Gastroesophageal sphincter (tissue), 4 donors: ENCODE results near the gene COA3. TPM values are rescaled to one million over a fixed set of nuclear protein-coding genes. Genes with fewer than 3 reads are reported as not detected.

Source experiments
- ATAC-seq: fragments of 150-250 bp; one replicate; pipeline ENCODE4 v1.9.1; 2016; ENCODE audit warnings: mild to moderate bottlenecking, moderate library complexity
- H3K27ac ChIP-seq, 4 donors: fragments of 200-600 bp; sonication (generic) in 3 of 4; 1 replicate in 3 of 4; 2 replicates in 1 of 4; pipeline ENCODE4 v1.5.1; 2016 to 2019
- H3K27me3 ChIP-seq: fragments of 200-600 bp; sonication (generic); one replicate; pipeline ENCODE4 v1.5.1; 2019
- H3K36me3 ChIP-seq, 2 donors: fragments of 200-600 bp; sonication (generic); one replicate each; pipeline ENCODE4 v1.5.1; 2019; ENCODE audit warnings: control low read depth in 1 of 2
- H3K4me1 ChIP-seq, 3 donors: fragments of 200-600 bp; sonication (generic); 1 replicate in 2 of 3; 2 replicates in 1 of 3; pipeline ENCODE4 v1.5.1; 2016 to 2019; ENCODE audit warnings: control low read depth in 2 of 3
- H3K4me3 ChIP-seq, 2 donors: fragments of 200-600 bp; sonication (generic); one replicate each; pipeline ENCODE4 v1.5.1; 2019; ENCODE audit warnings: mild to moderate bottlenecking in 1 of 2, moderate library complexity in 1 of 2
- H3K9me3 ChIP-seq, 3 donors: fragments of 200-600 bp; sonication (generic); one replicate each; pipeline ENCODE4 v1.5.1; 2017 to 2019; ENCODE audit warnings: control low read depth in 2 of 3
- CTCF ChIP-seq, 4 experiments: fragments of 200-600 bp in 2 of 4; fragments of 450-650 bp in 2 of 4; sonication (generic) in 1 of 4; IDR thresholded peaks; one replicate each; pipeline ENCODE4 v1.5.1; 2017 to 2019; ENCODE audit warnings: antibody characterized with exemption in 4 of 4, mild to moderate bottlenecking in 2 of 4, moderate library complexity in 2 of 4
- EP300 ChIP-seq: sonication (generic); formaldehyde crosslinking; IDR thresholded peaks from one replicate; pipeline ENCODE4 v1.6.1; 2017; ENCODE audit warnings: antibody characterized with exemption, mild to moderate bottlenecking
- POLR2A ChIP-seq, 2 donors: fragments of 450-650 bp; IDR thresholded peaks; one replicate each; pipeline ENCODE4 v1.6.1; 2017; ENCODE audit warnings: antibody characterized with exemption in 2 of 2, mild to moderate bottlenecking in 2 of 2, moderate library complexity in 1 of 2
- POLR2AphosphoS5 ChIP-seq: sonication (generic); formaldehyde crosslinking; IDR thresholded peaks from one replicate; pipeline ENCODE4 v1.6.1; 2017; ENCODE audit warnings: antibody characterized with exemption
- WGBS, 2 donors: methylation state at CpG; one replicate each; pipeline ENCODE4 v1.1.5; 2018; ENCODE audit warnings: low coverage in 1 of 2; 5-methylcytosine and 5-hydroxymethylcytosine counted together
- total RNA-seq, 4 donors: library from RNA; depleted of rRNA; stranded (reverse); fragments of >200 nt; gene quantifications; one replicate each; pipeline ENCODE4 v1.1.0, GENCODE V29; 2016

Gene COA3
- total RNA-seq, 4 donors from 2014 or later: 55.3 to 81.4 (median 66.8) TPM

GRCh38 chr17:42784811-42785592, 13.5 kb downstream of the COA3 start:
- Histone ChIP-seq H3K9me3 (no peaks in the 10 kb centered on the region), H3K27me3 (peaks cover 58% of the 10 kb centered on the region), H3K36me3 (no peaks in the 10 kb centered on the region), H3K4me3 (no peak overlapping the region), H3K4me1 (peaks cover 0 to 55% (median 6%) of the 10 kb centered on the region in 3 donors), H3K27ac (no peak overlapping the region)
- no peak for ATAC-seq
- 12 to 48% methylated on average over 8 to 10 of the region's 52 CpGs for WGBS, 2 donors
- TF ChIP-seq POLR2A (IDR thresholded peaks at IDR 0.05): no peak
- TF ChIP-seq CTCF (IDR thresholded peaks at IDR 0.05): no peak
- no peak for TF ChIP-seq POLR2AphosphoS5
- TF ChIP-seq EP300: no peak

- peaks cover 58% of the 10 kb centered on the region for H3K27me3 ChIP-seq
- H3K4me1 ChIP-seq: peaks cover 0 to 61% (median 6%) of the 10 kb centered on the region in 3 donors
- H3K9me3 ChIP-seq: no peaks in the 10 kb centered on the region
- no peak overlapping the region for H3K4me3 ChIP-seq
- ATAC-seq: no peak
- WGBS, 2 donors: 28 to 49% methylated on average over 20 to 23 of the region's 25 CpGs
- H3K36me3 ChIP-seq: peaks cover 0 to 5% of the 10 kb centered on the region in 2 donors
- TF ChIP-seq POLR2AphosphoS5 (no peak), POLR2A (IDR thresholded peaks at IDR 0.05) (no peak), EP300 (no peak), CTCF (IDR thresholded peaks at IDR 0.05) (no peak)
- no peak overlapping the region for H3K27ac ChIP-seq
Measured at GRCh38 chr17:42784409-42784808, 14.1 kb downstream of the COA3 start.

- no peaks in the 10 kb centered on the region for H3K9me3 ChIP-seq
- no peak for TF ChIP-seq POLR2AphosphoS5
- TF ChIP-seq EP300: no peak
- TF ChIP-seq POLR2A (IDR thresholded peaks at IDR 0.05): no peak
- no peak for TF ChIP-seq CTCF (IDR thresholded peaks at IDR 0.05)
- peaks cover 58% of the 10 kb centered on the region for H3K27me3 ChIP-seq
- H3K27ac ChIP-seq: no peak overlapping the region
- no peak for ATAC-seq
- no peak overlapping the region for H3K4me3 ChIP-seq
- H3K4me1 ChIP-seq: peaks cover 0 to 61% (median 6%) of the 10 kb centered on the region in 3 donors
- H3K36me3 ChIP-seq: peaks cover 0 to 11% of the 10 kb centered on the region in 2 donors
- no CpG with 5 or more reads among the region's 22 CpGs for WGBS, 2 donors
Measured at GRCh38 chr17:42783791-42784138, 14.7 kb downstream of the COA3 start.

GRCh38 chr17:42783062-42783790, 15.3 kb downstream of the COA3 start:
- peaks cover 0 to 61% (median 6%) of the 10 kb centered on the region in 3 donors for H3K4me1 ChIP-seq
- WGBS, 2 donors: 25 to 43% methylated on average over 5 to 6 of the region's 9 CpGs
- TF ChIP-seq CTCF (IDR thresholded peaks at IDR 0.05) (no peak), EP300 (no peak)
- H3K27me3 ChIP-seq: peaks cover 58% of the 10 kb centered on the region
- no peaks in the 10 kb centered on the region for H3K9me3 ChIP-seq
- H3K36me3 ChIP-seq: peaks cover 0 to 16% of the 10 kb centered on the region in 2 donors
- ATAC-seq: no peak
- no peak overlapping the region for H3K27ac ChIP-seq
- H3K4me3 ChIP-seq: no peak overlapping the region
